Measurements from ENCODE around the gene BAHD1. TPM values are rescaled to one million over a fixed set of nuclear protein-coding genes. Genes with fewer than 3 reads are reported as not detected.

Gene BAHD1
- total RNA-seq, 3 donors from 2014 or later: 9.9 to 14.6 (median 11.8) TPM

DNA sequence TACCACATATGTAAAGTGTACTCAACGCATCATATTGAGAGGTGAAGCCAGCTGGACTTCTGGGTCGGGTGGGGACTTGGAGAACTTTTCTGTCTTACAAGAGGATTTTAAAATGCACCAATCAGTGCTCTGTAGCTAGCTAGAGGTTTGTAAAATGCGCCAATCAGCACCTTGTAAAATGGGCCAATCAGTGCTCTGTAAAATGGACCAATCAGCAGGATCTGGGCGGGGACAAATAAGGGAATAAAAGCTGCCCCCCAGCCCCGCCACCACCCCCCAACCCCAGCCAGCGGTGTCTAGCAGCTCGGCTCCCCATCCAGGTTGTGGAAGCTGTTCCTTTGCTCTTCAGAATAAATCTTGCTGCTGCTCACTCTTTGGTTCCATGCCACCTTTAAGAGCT, 41.4 kb upstream of the BAHD1 start:
- no peak for TF ChIP-seq POLR2AphosphoS5 (IDR thresholded peaks at IDR 0.05)

DNA sequence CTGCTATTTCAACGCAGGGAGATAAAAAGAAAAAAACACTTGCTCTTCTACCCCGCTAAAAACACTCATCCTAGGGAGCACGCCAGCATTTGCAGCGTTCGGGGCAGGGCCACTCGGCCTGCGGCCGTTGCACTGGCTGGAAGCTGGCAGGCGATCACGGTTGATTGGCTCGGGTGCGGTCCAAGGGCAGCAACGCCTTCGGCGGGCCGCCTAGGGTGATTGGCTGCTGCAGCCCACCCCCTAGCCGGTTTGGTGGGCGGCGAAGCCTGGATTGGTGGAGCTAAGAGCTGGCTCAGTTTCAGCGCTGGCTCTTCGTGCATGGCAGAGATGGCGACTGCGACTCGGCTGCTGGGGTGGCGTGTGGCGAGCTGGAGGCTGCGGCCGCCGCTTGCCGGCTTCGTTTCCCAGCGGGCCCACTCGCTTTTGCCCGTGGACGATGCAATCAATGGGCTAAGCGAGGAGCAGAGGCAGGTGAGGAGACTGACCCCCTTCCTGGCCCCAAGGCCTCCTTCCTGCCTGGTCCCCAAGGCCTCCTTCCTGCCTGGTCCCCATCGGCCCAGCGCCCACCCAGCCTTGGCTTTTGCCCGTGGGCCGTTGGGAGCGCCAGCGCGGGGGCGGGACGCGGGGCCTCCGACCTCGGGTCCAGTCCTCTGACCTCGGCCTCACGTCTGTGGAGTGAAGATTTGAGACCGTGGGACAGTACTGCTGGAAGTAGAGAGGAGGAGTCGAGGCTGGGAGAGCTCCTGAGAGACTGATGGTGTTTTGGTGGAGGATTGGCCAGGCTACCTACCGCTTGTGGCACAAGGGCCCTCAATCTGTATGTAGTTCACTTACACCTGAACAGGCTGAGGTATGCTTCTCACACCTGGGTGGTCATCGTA, 35.0 kb upstream of the BAHD1 start, which contains the start of gene IVD:
Gene IVD (plus strand): TSS at position 295 of the 881 bp plus-strand sequence. CDS start 33 bp downstream, at position 328.
- TF ChIP-seq, protein P1, sequence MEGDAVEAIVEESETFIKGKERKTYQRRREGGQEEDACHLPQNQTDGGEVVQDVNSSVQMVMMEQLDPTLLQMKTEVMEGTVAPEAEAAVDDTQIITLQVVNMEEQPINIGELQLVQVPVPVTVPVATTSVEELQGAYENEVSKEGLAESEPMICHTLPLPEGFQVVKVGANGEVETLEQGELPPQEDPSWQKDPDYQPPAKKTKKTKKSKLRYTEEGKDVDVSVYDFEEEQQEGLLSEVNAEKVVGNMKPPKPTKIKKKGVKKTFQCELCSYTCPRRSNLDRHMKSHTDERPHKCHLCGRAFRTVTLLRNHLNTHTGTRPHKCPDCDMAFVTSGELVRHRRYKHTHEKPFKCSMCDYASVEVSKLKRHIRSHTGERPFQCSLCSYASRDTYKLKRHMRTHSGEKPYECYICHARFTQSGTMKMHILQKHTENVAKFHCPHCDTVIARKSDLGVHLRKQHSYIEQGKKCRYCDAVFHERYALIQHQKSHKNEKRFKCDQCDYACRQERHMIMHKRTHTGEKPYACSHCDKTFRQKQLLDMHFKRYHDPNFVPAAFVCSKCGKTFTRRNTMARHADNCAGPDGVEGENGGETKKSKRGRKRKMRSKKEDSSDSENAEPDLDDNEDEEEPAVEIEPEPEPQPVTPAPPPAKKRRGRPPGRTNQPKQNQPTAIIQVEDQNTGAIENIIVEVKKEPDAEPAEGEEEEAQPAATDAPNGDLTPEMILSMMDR (IDR thresholded peaks at IDR 0.05): peak in 1 of 3 donors; percentile 6
- TF ChIP-seq POLR2A (IDR thresholded peaks at IDR 0.05) (peak; percentile 41), POLR2AphosphoS5 (IDR thresholded peaks at IDR 0.05) (peak; percentile 65 to 83 (median 68))
- intact Hi-C loops (cut with DNase I; ENCODE audit: low total_unique reads): no loop called here
- Histone ChIP-seq H3K36me3 (no peaks in the 10 kb centered on the region), H3K4me3 (peak within 1 kb of the TSS; percentile 64 to 84 (median 72)), H3K4me1 (no peaks in the 10 kb centered on the region), H3K27ac (peak within 1 kb of the TSS; percentile 79 to 80), H3K9me3 (no peaks in the 10 kb centered on the region), H3K27me3 (no peaks in the 10 kb centered on the region)
- peak; percentile 91 to 93 for DNase-seq (ENCODE audit: low spot score in 2 of 2)

More for the DNA sequence above, 41.4 kb upstream of the BAHD1 start:
- Histone ChIP-seq H3K4me3 (no peak overlapping the region), H3K4me1 (no peaks in the 10 kb centered on the region), H3K36me3 (no peaks in the 10 kb centered on the region), H3K9me3 (no peaks in the 10 kb centered on the region), H3K27me3 (no peaks in the 10 kb centered on the region), H3K27ac (no peak overlapping the region)
- DNase-seq (ENCODE audit: low spot score in 2 of 2): no peak
- intact Hi-C loops (cut with DNase I; ENCODE audit: low total_unique reads): no loop called here

DNA sequence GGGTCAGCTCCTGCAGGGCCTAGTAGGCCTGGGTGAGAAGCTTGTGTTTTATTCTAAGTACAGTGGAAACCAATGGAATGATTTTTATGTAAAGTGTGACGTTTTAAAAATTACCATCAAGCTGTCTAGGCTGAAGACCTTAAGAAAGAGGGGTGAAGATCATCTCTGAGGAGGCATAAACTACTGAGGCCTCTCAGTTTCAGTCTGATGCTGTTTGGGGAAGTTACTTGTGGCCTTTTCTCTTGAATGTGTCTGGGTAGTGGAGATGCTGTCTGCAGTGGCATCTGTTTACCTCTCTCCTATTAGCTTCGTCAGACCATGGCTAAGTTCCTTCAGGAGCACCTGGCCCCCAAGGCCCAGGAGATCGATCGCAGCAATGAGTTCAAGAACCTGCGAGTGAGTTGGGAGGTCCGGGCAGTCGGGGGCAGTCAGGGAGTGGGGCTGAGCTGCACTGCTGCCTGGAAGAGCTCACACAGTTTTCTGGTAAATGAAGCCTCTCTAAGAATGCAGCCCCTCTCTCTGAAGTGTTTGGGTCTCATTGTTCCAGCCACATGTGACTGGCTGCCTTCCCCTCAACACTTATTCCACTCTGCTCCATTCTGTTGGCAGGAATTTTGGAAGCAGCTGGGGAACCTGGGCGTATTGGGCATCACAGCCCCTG, 33.3 kb upstream of the BAHD1 start:
- Histone ChIP-seq H3K9me3 (no peaks in the 10 kb centered on the region), H3K27ac (peak overlapping the region in 1 of 2 donors; percentile 13), H3K4me1 (no peaks in the 10 kb centered on the region), H3K27me3 (no peaks in the 10 kb centered on the region), H3K4me3 (no peak overlapping the region), H3K36me3 (no peaks in the 10 kb centered on the region)
- no peak for DNase-seq (ENCODE audit: low spot score in 2 of 2)
- TF ChIP-seq POLR2A (IDR thresholded peaks at IDR 0.05): no peak
- TF ChIP-seq, protein P1 (IDR thresholded peaks at IDR 0.05): no peak
- intact Hi-C loops (cut with DNase I; ENCODE audit: low total_unique reads): no loop called here

DNA sequence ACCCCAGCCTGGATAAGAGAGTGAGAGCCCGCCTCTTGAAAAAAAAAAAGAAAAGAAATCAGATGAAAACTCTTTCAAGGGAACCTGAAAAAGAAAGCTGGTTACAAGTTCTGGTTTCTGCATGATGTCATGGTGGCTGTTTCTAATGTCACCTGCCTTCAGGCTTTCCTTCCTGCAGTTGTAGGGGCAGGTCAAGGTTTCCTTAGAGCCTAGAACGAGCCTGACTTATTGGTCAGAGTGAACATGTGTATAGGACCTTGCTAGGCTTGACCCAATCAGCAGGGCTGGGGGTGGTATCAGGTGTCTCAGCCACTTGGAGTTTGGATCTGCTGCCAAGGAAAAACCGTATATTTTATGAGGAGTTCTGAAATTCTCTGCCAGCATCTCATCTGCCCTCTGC, 31.4 kb upstream of the BAHD1 start:
- Histone ChIP-seq H3K27me3 (no peaks in the 10 kb centered on the region), H3K9me3 (no peaks in the 10 kb centered on the region), H3K36me3 (no peaks in the 10 kb centered on the region), H3K4me1 (no peaks in the 10 kb centered on the region), H3K4me3 (no peak overlapping the region), H3K27ac (no peak overlapping the region)
- no peak for DNase-seq (ENCODE audit: low spot score in 2 of 2)
- intact Hi-C loops (cut with DNase I; ENCODE audit: low total_unique reads): no loop called here
- no peak for TF ChIP-seq POLR2A (IDR thresholded peaks at IDR 0.05)
- TF ChIP-seq, protein P1 (IDR thresholded peaks at IDR 0.05): no peak
- no peak for TF ChIP-seq POLR2AphosphoS5 (IDR thresholded peaks at IDR 0.05)

DNA sequence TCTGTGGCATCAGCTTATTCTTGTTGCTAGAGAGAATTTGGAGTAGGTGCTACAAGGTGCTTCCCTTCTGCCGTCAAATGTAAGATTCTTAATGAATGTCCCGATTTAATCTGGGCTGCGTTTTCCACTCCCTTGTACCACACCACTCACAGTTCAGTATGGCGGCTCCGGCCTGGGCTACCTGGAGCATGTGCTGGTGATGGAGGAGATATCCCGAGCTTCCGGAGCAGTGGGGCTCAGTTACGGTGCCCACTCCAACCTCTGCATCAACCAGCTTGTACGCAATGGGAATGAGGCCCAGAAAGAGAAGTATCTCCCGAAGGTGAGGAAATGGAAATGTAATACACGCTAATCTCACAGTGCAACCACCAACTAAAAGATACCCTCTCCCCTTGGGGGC, 30.3 kb upstream of the BAHD1 start:
- DNase-seq (ENCODE audit: low spot score in 2 of 2): no peak
- Histone ChIP-seq H3K4me3 (no peak overlapping the region), H3K4me1 (no peaks in the 10 kb centered on the region), H3K27ac (no peak overlapping the region), H3K27me3 (no peaks in the 10 kb centered on the region), H3K36me3 (no peaks in the 10 kb centered on the region), H3K9me3 (no peaks in the 10 kb centered on the region)
- intact Hi-C loops (cut with DNase I; ENCODE audit: low total_unique reads): loop anchor here (10.0 kb wide), 1 partner anchor 1804 kb away; no protein-coding TSS in a partner anchor
- TF ChIP-seq, protein P1 (IDR thresholded peaks at IDR 0.05): no peak
- TF ChIP-seq POLR2A (IDR thresholded peaks at IDR 0.05): no peak
- no peak for TF ChIP-seq POLR2AphosphoS5 (IDR thresholded peaks at IDR 0.05)
